ENCODE data around the gene ANK2.

ANK2 gene

GRCh38 chr4:113368056-113368455, 318.6 kb downstream of the ANK2 start:
- TF ChIP-seq POLR2AphosphoS5 (IDR thresholded peaks at IDR 0.05; ENCODE audit: low read depth) (no peak), SPI1 (IDR thresholded peaks at IDR 0.05; ENCODE audit: borderline replicate concordance, low read depth) (no peak), REST (IDR thresholded peaks at IDR 0.05; ENCODE audit: insufficient replicate concordance, low read depth) (no peak), GABPA (IDR thresholded peaks at IDR 0.05; ENCODE audit: low read depth) (no peak)
- H3K27me3 ChIP-seq (ENCODE audit: insufficient read depth, poor library complexity, severe bottlenecking) = no peaks in the 10 kb centered on the region
- no peak overlapping the region for H3K4me3 ChIP-seq (replicated peaks; ENCODE audit: insufficient read depth, low read length)
- no peak for DNase-seq (ENCODE audit: low read depth in 1 of 2, low spot score in 1 of 2)
- H3K27ac ChIP-seq (replicated peaks) = no peak overlapping the region

- Histone ChIP-seq H3K27me3 (ENCODE audit: insufficient read depth, poor library complexity, severe bottlenecking) (no peaks in the 10 kb centered on the region), H3K4me3 (replicated peaks; ENCODE audit: insufficient read depth, low read length) (no peak overlapping the region), H3K27ac (replicated peaks) (no peak overlapping the region)
- DNase-seq (ENCODE audit: low read depth in 1 of 2, low spot score in 1 of 2) = no peak
- TF ChIP-seq SPI1 (IDR thresholded peaks at IDR 0.05; ENCODE audit: borderline replicate concordance, low read depth) = no peak
- no peak for TF ChIP-seq GABPA (IDR thresholded peaks at IDR 0.05; ENCODE audit: low read depth)
- no peak for TF ChIP-seq REST (IDR thresholded peaks at IDR 0.05; ENCODE audit: insufficient replicate concordance, low read depth)
- TF ChIP-seq CTCF (IDR thresholded peaks at IDR 0.05; ENCODE audit: insufficient read depth, low read length) = no peak
- TF ChIP-seq POLR2AphosphoS5 (IDR thresholded peaks at IDR 0.05; ENCODE audit: low read depth) = no peak
Measured at GRCh38 chr4:113371111-113371510, 321.7 kb downstream of the ANK2 start.

GRCh38 chr4:113375964-113376666, 326.7 kb downstream of the ANK2 start:
- TF ChIP-seq POLR2AphosphoS5 (IDR thresholded peaks at IDR 0.05; ENCODE audit: low read depth) (no peak), GABPA (IDR thresholded peaks at IDR 0.05; ENCODE audit: low read depth) (no peak), SPI1 (IDR thresholded peaks at IDR 0.05; ENCODE audit: borderline replicate concordance, low read depth) (no peak), REST (IDR thresholded peaks at IDR 0.05; ENCODE audit: insufficient replicate concordance, low read depth) (no peak), CTCF (IDR thresholded peaks at IDR 0.05; ENCODE audit: insufficient read depth, low read length) (no peak)
- no peak for DNase-seq (ENCODE audit: low read depth in 1 of 2, low spot score in 1 of 2)
- H3K27me3 ChIP-seq (ENCODE audit: insufficient read depth, poor library complexity, severe bottlenecking) = no peaks in the 10 kb centered on the region
- no peak overlapping the region for H3K4me3 ChIP-seq (replicated peaks; ENCODE audit: insufficient read depth, low read length)
- H3K27ac ChIP-seq (replicated peaks) = no peak overlapping the region
